Measurements from ENCODE around the gene RPL6.

The RPL6 gene

DNA sequence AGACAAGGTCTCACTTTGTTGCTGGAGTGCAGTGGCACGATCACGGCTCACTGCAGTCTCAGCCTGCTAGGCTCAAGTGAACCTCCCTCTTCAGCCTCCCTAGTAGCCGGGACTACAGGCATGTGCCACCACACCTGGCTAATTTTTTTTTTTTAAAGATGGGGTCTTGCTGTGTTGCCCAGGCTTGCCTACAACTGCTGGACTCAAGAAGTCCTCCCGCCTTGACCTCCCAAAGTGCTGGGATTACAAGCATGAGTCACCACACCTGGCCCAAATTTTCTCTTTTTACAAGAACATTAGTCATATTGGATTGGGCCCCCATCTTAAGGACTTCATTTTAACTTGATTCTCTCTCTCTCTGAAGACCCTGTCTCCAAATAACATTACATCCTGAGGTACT is 20.2 kb downstream of the RPL6 start:
- no peak overlapping the region for H3K4me3 ChIP-seq (ENCODE audit: low read depth, low read length)
- no peaks in the 10 kb centered on the region for H3K9me3 ChIP-seq (ENCODE audit: control insufficient read depth, low read length)
- no peaks in the 10 kb centered on the region for H3K79me2 ChIP-seq
- H2AFZ ChIP-seq = no peak overlapping the region
- H3K27me3 ChIP-seq (ENCODE audit: control insufficient read depth, insufficient read depth, low read length) = no peaks in the 10 kb centered on the region
- H3K4me2 ChIP-seq (ENCODE audit: low read length) = no peak overlapping the region
- H3K4me1 ChIP-seq = no peaks in the 10 kb centered on the region
- H3K9ac ChIP-seq = no peak overlapping the region
- TF ChIP-seq, protein P1, sequence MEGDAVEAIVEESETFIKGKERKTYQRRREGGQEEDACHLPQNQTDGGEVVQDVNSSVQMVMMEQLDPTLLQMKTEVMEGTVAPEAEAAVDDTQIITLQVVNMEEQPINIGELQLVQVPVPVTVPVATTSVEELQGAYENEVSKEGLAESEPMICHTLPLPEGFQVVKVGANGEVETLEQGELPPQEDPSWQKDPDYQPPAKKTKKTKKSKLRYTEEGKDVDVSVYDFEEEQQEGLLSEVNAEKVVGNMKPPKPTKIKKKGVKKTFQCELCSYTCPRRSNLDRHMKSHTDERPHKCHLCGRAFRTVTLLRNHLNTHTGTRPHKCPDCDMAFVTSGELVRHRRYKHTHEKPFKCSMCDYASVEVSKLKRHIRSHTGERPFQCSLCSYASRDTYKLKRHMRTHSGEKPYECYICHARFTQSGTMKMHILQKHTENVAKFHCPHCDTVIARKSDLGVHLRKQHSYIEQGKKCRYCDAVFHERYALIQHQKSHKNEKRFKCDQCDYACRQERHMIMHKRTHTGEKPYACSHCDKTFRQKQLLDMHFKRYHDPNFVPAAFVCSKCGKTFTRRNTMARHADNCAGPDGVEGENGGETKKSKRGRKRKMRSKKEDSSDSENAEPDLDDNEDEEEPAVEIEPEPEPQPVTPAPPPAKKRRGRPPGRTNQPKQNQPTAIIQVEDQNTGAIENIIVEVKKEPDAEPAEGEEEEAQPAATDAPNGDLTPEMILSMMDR (IDR thresholded peaks at IDR 0.05) = no peak
- no peaks in the 10 kb centered on the region for H3K36me3 ChIP-seq (ENCODE audit: control insufficient read depth, insufficient read depth, low read length)
- no peak overlapping the region for H3K27ac ChIP-seq

DNA sequence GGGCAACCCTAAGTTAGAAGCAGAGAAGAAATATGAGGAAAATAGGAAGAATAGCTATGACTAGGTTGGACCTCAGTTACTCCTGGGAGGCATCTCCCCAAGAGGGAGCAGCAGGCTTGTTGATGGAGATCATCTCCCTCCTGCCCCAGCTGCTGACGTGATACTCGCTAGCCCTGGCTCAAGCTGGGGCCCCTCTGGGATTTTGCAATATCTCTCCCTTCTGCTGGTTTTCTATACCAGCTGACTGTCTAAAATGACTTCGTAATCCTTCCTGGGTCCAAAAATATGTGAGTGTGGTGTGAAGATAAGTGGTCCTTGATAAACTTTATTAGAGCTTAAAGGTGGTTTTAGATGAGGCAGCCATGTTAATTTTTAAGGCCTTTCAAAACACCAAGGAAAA is 22.7 kb downstream of the RPL6 start:
- H3K79me2 ChIP-seq = no peaks in the 10 kb centered on the region
- peak overlapping the region; percentile 59 for H2AFZ ChIP-seq
- no peaks in the 10 kb centered on the region for H3K27me3 ChIP-seq (ENCODE audit: control insufficient read depth, insufficient read depth, low read length)
- H3K36me3 ChIP-seq (ENCODE audit: control insufficient read depth, insufficient read depth, low read length) = no peaks in the 10 kb centered on the region
- no peaks in the 10 kb centered on the region for H3K4me1 ChIP-seq
- no peak overlapping the region for H3K4me2 ChIP-seq (ENCODE audit: low read length)
- no peak overlapping the region for H3K9ac ChIP-seq
- H3K4me3 ChIP-seq (ENCODE audit: low read depth, low read length) = no peak overlapping the region
- no peak overlapping the region for H3K27ac ChIP-seq
- TF ChIP-seq, protein P1 (IDR thresholded peaks at IDR 0.05) = no peak
- H3K9me3 ChIP-seq (ENCODE audit: control insufficient read depth, low read length) = no peaks in the 10 kb centered on the region

DNA sequence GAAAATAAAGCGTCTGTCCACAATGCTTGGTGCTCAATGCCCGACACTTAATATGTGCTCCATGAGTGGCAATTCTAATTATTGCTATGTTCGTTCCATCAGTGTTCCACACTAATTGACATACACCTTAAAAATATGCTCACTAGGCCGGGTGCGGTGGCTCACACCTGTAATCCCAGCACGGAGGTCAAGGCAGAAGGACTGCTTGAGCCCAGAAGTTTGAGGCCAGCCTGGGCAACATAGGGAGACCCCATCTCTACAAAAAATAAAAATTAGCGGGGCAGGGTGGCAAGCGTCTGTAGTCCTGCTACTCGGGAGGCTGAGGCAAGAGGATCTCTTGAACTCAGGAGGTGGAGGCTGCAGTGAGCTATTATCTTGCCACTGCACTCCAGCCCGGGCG is 26.5 kb downstream of the RPL6 start:
- Histone ChIP-seq H3K79me2 (peaks cover 28% of the 10 kb centered on the region), H3K4me1 (no peaks in the 10 kb centered on the region), H3K27me3 (ENCODE audit: control insufficient read depth, insufficient read depth, low read length) (no peaks in the 10 kb centered on the region), H2AFZ (peak overlapping the region; percentile 93), H3K36me3 (ENCODE audit: control insufficient read depth, insufficient read depth, low read length) (no peaks in the 10 kb centered on the region), H3K9ac (no peak overlapping the region), H3K4me3 (ENCODE audit: low read depth, low read length) (peak overlapping the region; percentile 68), H3K4me2 (ENCODE audit: low read length) (peak overlapping the region; percentile 97), H3K27ac (peak overlapping the region; percentile 64), H3K9me3 (ENCODE audit: control insufficient read depth, low read length) (no peaks in the 10 kb centered on the region)
- TF ChIP-seq, protein P1 (IDR thresholded peaks at IDR 0.05) = no peak

DNA sequence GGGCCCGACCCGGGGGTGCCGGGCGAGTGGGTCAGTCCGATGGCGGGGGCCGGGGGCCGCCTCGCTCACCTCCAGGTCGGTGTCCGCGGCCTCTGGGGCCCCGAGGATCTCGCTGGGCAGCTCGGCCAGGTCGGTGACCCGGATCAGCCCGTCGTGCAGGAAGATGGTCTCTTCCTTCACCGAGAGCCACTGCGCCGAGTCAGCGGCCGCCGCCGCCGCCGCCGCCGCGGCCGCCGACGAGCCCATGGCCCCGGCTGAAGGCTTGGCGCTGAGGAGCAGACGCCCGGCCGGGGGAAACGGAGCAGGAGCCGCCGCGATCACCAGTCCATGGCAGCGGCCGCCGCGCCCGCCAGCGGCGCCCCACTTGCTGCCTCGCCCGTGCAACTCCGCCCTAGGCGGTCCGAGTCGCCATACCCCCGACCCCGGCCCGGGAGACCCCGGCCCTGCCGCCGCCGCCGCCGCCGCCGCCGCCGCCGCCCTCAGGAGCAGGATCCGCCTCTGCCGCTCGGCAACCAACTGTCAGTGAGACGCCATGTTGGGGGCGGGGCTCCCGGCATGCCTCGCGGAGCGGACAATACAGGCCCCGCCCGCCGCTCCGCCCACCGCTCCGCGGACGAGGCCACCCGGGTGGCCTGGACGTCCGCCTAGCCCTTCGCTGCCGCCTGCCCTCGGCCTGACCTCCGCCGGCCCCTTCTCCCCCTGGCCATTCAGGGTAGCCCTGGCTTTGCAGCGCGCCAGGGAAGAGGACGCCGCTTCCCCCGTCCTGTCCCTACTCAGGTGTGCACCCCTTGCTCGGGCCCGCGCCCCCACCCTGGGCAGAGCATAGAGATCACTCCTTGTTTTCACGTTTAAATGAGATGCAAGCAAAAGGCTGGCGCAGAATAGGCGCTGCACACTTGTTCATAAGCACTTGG is 27.3 kb downstream of the RPL6 start, which contains the start of gene HECTD4:
Gene HECTD4, minus strand, starts transcription at position 549 of the 914 bp plus-strand sequence. Its CDS starts 303 bp downstream, at position 246.
- no peaks in the 10 kb centered on the region for H3K9me3 ChIP-seq (ENCODE audit: control insufficient read depth, low read length)
- no peaks in the 10 kb centered on the region for H3K27me3 ChIP-seq (ENCODE audit: control insufficient read depth, insufficient read depth, low read length)
- peak within 1 kb of the TSS; percentile 64 for H3K27ac ChIP-seq
- H3K4me2 ChIP-seq (ENCODE audit: low read length) = peak within 1 kb of the TSS; percentile 97
- no peaks in the 10 kb centered on the region for H3K4me1 ChIP-seq
- peak within 1 kb of the TSS; percentile 93 for H2AFZ ChIP-seq
- H3K4me3 ChIP-seq (ENCODE audit: low read depth, low read length) = peak within 1 kb of the TSS; percentile 68
- peak within 1 kb of the TSS; percentile 38 for H3K9ac ChIP-seq
- TF ChIP-seq, protein P1 (IDR thresholded peaks at IDR 0.05) = no peak
- H3K36me3 ChIP-seq (ENCODE audit: control insufficient read depth, insufficient read depth, low read length) = no peaks in the 10 kb centered on the region
- peaks cover 34% of the 10 kb centered on the region for H3K79me2 ChIP-seq
